HepG2 (cell line): ENCODE measurements around the gene C16orf87. TPM values are rescaled to one million over a fixed set of nuclear protein-coding genes. Genes with fewer than 3 reads are reported as not detected.

ENCODE experiments used
- ARNT ChIP-seq: fragments of 450-650 bp; IDR thresholded peaks from 2 replicates; pipeline ENCODE4 v1.6.1; 2017
- CC2D1A ChIP-seq: sonication (generic); formaldehyde crosslinking; IDR thresholded peaks from 2 replicates; pipeline ENCODE4 v1.8.1; 2023; ENCODE audit warnings: mild to moderate bottlenecking, missing genetic modification reagents
- ERF ChIP-seq: IDR thresholded peaks from 2 replicates; pipeline ENCODE4 v1.6.1; 2018; ENCODE audit warnings: missing biosample characterization, missing genetic modification reagents
- HES4 ChIP-seq: sonication (generic); formaldehyde crosslinking; IDR thresholded peaks from 2 replicates; pipeline ENCODE4 v1.9.0; 2021; ENCODE audit warnings: mild to moderate bottlenecking, missing genetic modification reagents, borderline replicate concordance
- HMG20B ChIP-seq: conservative IDR thresholded peaks from 2 replicates; pipeline ENCODE4 v1.6.1; 2016; ENCODE audit warnings: missing genetic modification reagents, missing compliant biosample characterization
- HMGA1 ChIP-seq: sonication (generic); formaldehyde crosslinking; conservative IDR thresholded peaks from 2 replicates; pipeline ENCODE4 v1.4.0; 2020; ENCODE audit warnings: missing genetic modification reagents
- JUND ChIP-seq: sonication (generic); formaldehyde crosslinking; IDR thresholded peaks from 2 replicates; pipeline ENCODE4 v1.8.0; 2022; ENCODE audit warnings: mild to moderate bottlenecking, missing genetic modification reagents
- KIAA2018 ChIP-seq: sonication (generic); formaldehyde crosslinking; IDR thresholded peaks from 2 replicates; pipeline ENCODE4 v1.5.0; 2020; ENCODE audit warnings: mild to moderate bottlenecking, missing genetic modification reagents, borderline replicate concordance
- MYPOP ChIP-seq: sonication (generic); formaldehyde crosslinking; IDR thresholded peaks from 2 replicates; pipeline ENCODE4 v1.8.1; 2023; ENCODE audit warnings: mild to moderate bottlenecking, moderate library complexity, missing genetic modification reagents
- NCOR1 ChIP-seq: fragments of 200-600 bp; sonication (generic); IDR thresholded peaks from 2 replicates; pipeline ENCODE4 v1.7.0; 2017; ENCODE audit warnings: antibody characterized with exemption, low read length, borderline replicate concordance
- SIN3B ChIP-seq: fragments of 150-350 bp; IDR thresholded peaks from 2 replicates; pipeline ENCODE4 v1.6.1; 2014; ENCODE audit warnings: low read length
- SUZ12 ChIP-seq: fragments of 150-350 bp; IDR thresholded peaks from 2 replicates; pipeline ENCODE4 v1.6.1; 2014; ENCODE audit warnings: low read depth, low read length
- WIZ ChIP-seq: sonication (generic); formaldehyde crosslinking; IDR thresholded peaks from 2 replicates; pipeline ENCODE4 v1.5.1; 2020; ENCODE audit warnings: mild to moderate bottlenecking, missing genetic modification reagents
- ZNF260 ChIP-seq: sonication (generic); formaldehyde crosslinking; IDR thresholded peaks from 2 replicates; pipeline ENCODE4 v1.4.0; 2020; ENCODE audit warnings: missing genetic modification reagents, low read depth, mild to moderate bottlenecking, borderline replicate concordance
- ZNF34 ChIP-seq: sonication (generic); formaldehyde crosslinking; IDR thresholded peaks from 2 replicates; pipeline ENCODE4 v1.4.0; 2020; ENCODE audit warnings: mild to moderate bottlenecking, missing genetic modification reagents, borderline replicate concordance
- polyA plus RNA-seq, 8 experiments: library from polyadenylated mRNA; depleted of rRNA in 3 of 8; stranded (reverse) in 7 of 8; unstranded in 1 of 8; fragments of >200 nt; fragmentation: Illumina TruSeq in 4 of 8; extraction: Trizol in 4 of 8; gene quantifications; 2 replicates each; pipeline versions ENCODE4 v1.2.1 to v1.2.3, GENCODE V29; 2011 to 2016; ENCODE audit warnings: low read depth in 4 of 8, missing spikeins in 1 of 8, mixed read lengths in 1 of 8; ENCODE audit not compliant: insufficient read depth in 1 of 8
- total RNA-seq, 5 experiments: library from RNA; depleted of rRNA; stranded (reverse); fragments of >200 nt; fragmentation: Illumina TruSeq; extraction: Trizol; gene quantifications; 2 replicates each; pipeline ENCODE4 v1.2.3, GENCODE V29; 2016; ENCODE audit warnings: low read depth in 1 of 5
- TF ChIP-seq, protein P1 (sequence below): sonication (generic); formaldehyde crosslinking; IDR thresholded peaks from 2 replicates; pipeline ENCODE4 v1.5.0; 2020; ENCODE audit warnings: missing genetic modification reagents

The C16orf87 gene
- total and polyA plus RNA-seq, 2 of the 13 experiments (the other 11 are each of a cell fraction or from before 2014, with no cell fraction given): 8.6 to 19.5 TPM

DNA sequence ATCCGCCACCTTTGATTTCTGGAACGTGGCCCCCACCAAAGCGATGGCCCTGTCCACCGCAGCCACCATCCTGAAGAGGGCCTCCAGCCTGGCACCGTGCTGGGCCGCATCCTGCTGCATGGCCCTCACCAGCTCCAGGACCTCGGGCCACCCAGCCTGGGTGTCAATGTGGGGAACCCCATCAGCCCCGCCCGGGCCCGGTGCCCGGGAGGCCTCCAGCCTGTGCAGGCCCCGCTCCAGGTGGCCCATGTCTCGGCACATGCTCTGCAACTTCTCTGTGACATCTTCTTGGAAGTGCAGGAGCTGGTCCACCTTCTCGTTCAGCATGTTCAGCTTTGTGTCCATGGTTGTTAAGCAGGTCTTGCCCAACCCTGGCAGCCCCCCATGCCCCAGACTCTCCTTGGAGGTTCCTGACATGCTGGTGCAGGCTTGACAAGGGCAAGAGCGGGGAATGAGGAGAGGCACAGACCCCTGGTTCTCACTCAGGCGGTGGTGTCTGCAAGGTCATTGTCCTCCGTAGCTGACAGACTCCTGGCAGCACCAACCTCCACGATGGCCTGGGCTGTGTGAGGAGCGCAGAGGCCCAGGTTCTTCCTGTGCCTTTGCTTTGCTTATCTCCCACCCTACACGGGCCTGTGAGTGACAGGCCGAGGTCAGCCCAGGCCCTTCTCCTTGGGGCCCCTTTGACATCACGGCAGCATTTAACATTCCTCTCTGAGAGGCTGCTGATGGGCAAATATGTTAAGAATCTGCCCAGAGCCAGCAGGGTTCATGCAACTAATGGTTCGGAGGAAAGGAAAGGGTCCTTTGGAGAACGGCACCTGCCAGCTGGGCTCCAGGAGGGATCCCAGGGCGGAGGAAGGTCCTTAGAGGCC lies 83.0 kb downstream of the C16orf87 start, which contains the start of gene MYLK3 (continued):
- TF ChIP-seq KIAA2018 (CRISPR knock-in tag): no peak
- TF ChIP-seq HES4 (CRISPR knock-in tag): no peak
- no peak for TF ChIP-seq WIZ (CRISPR knock-in tag)
- no peak for TF ChIP-seq NCOR1
- no peak for TF ChIP-seq ARNT
- TF ChIP-seq, protein P1, sequence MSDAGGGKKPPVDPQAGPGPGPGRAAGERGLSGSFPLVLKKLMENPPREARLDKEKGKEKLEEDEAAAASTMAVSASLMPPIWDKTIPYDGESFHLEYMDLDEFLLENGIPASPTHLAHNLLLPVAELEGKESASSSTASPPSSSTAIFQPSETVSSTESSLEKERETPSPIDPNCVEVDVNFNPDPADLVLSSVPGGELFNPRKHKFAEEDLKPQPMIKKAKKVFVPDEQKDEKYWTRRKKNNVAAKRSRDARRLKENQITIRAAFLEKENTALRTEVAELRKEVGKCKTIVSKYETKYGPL (CRISPR knock-in tag): no peak
- TF ChIP-seq SIN3B: no peak
- TF ChIP-seq MYPOP (CRISPR knock-in tag): no peak
- no peak for TF ChIP-seq HMGA1
- TF ChIP-seq ZNF34: no peak
- TF ChIP-seq JUND (CRISPR knock-in tag): peak; percentile 40; the same call in 1 of the 2 replicates
- TF ChIP-seq CC2D1A: no peak
- TF ChIP-seq HMG20B (CRISPR knock-in tag): no peak
- no peak for TF ChIP-seq SUZ12
- no peak for TF ChIP-seq ERF
- no peak for TF ChIP-seq ZNF260
